ENCODE measurements around the gene REC8. TPM values are rescaled to one million over a fixed set of nuclear protein-coding genes. Genes with fewer than 3 reads are reported as not detected.

Gene REC8
- total RNA-seq, 1 experiment from 2014 or later = 7.6 TPM

GRCh38 chr14:24145219-24145618, 26.7 kb upstream of the REC8 start (continued):
- TF ChIP-seq REST (IDR thresholded peaks at IDR 0.05; ENCODE audit: low read depth) = no peak

- no peaks in the 10 kb centered on the region for H3K9me3 ChIP-seq (ENCODE audit: control insufficient read depth in 1 of 2, insufficient read depth in 1 of 2, low read depth in 1 of 2, low read length in 2 of 2)
- H2AFZ ChIP-seq (ENCODE audit: low read depth, low read length, poor library complexity, severe bottlenecking) = no peak overlapping the region
- POLR2A ChIA-PET = interaction anchor here (0.9 to 2.3 kb wide), 8 partner anchors 10 to 110 kb away, joined by 3 to 24 read pairs (median 7); partner anchors contain the start of genes DCAF11, IPO4, IRF9 and NRL
- peak overlapping the region; percentile 86 for H3K9ac ChIP-seq (ENCODE audit: low read length)
- H3K4me3 ChIP-seq (replicated peaks in 1 of 2; ENCODE audit: low read depth in 1 of 2, low read length in 2 of 2) = peak overlapping the region; percentile 97 to 99
- intact Hi-C loops (cut with micrococcal nuclease) = loop anchor here (1.0 kb wide), 1 partner anchor 32 kb away; the partner anchor contains the start of genes DCAF11 and NRL
- no peaks in the 10 kb centered on the region for H3K27me3 ChIP-seq (ENCODE audit: insufficient read depth, low read length)
- CTCF ChIA-PET = interaction anchor here (1.3 to 3.9 kb wide), 6 partner anchors 10 to 97 kb away, joined by 3 to 19 read pairs (median 7); partner anchors contain the start of genes DCAF11, IRF9, NRL and TINF2
- H3K36me3 ChIP-seq (ENCODE audit: control insufficient read depth in 1 of 2, insufficient read depth in 2 of 2, low read length in 2 of 2) = peaks cover 22 to 25% of the 10 kb centered on the region in 2 experiments; a peak in 3 of 4 replicates
- H3K27ac ChIP-seq (ENCODE audit: low read depth, low read length) = peak overlapping the region; percentile 83
- peaks cover 58% of the 10 kb centered on the region for H3K79me2 ChIP-seq (ENCODE audit: insufficient read depth, low read length)
- no TSS peak for BruUV-seq (replicated peaks)
- no peaks in the 10 kb centered on the region for H3K9me2 ChIP-seq (ENCODE audit: insufficient read depth)
- H3K4me2 ChIP-seq (ENCODE audit: low read length) = peak overlapping the region; percentile 92
- peaks cover 19 to 27% of the 10 kb centered on the region in 2 experiments for H3K4me1 ChIP-seq (ENCODE audit: control insufficient read depth in 1 of 2, insufficient read depth in 2 of 2, low read length in 2 of 2)
- TF ChIP-seq SP1 (IDR thresholded peaks at IDR 0.05; ENCODE audit: low read depth) (no peak), ZBTB33 (IDR thresholded peaks at IDR 0.05; ENCODE audit: extremely low read depth, insufficient replicate concordance, low read length) (no peak), CEBPB (IDR thresholded peaks at IDR 0.05; ENCODE audit: low read depth) (no peak), ELF1 (IDR thresholded peaks at IDR 0.05; ENCODE audit: borderline replicate concordance, low read depth) (no peak)
- ATAC-seq (no peak), DNase-seq (ENCODE audit: low read depth, low spot score) (no peak)
- no peaks in the 10 kb centered on the region for H4K20me1 ChIP-seq (ENCODE audit: insufficient read depth)
- RAD21 ChIA-PET (ENCODE audit: low non-redundant PET in 1 of 2, low total read pairs in 2 of 2, uncharacterized antibody in 2 of 2, unreplicated experiment in 2 of 2) = no interaction called here
Measured at GRCh38 chr14:24145690-24146452, 26.0 kb upstream of the REC8 start.

All from HCT116 (cell line).